OCI-LY3 (cell line): Measurements from ENCODE around the gene ACTBL2.

ENCODE experiments used
- CTCF ChIP-seq: fragments of 200-600, 300-600 bp; sonication (generic); IDR thresholded peaks from 2 replicates; pipeline ENCODE4 v1.5.1; 2014; ENCODE audit warnings: antibody characterized with exemption, low read length, low read depth
- EZH2phosphoT487 ChIP-seq: fragments of 200-600 bp; shearing (Covaris generic); IDR thresholded peaks from 2 replicates; pipeline ENCODE4 v1.6.1; 2018; ENCODE audit warnings: antibody characterized with exemption, mixed run types, low read depth

GRCh38 chr5:57476601-57477056, 6.0 kb downstream of the ACTBL2 start:
- TF ChIP-seq CTCF (no peak), EZH2phosphoT487 (no peak)
